Fibroblast of mammary gland (primary cell): ENCODE results near the gene PRIMA1.

ENCODE experiments used
- DNase-seq: peaks from one replicate; pipeline ENCODE4 v3.0.0-alpha.2; 2010; ENCODE audit warnings: low read depth
- H3K4me3 ChIP-seq: 2 replicates; pipeline ENCODE4 v1.5.1; 2011; ENCODE audit warnings: low read depth, mild to moderate bottlenecking, low read length, moderate library complexity; ENCODE audit not compliant: control insufficient read depth
- CTCF ChIP-seq: conservative IDR thresholded peaks from 2 replicates; pipeline ENCODE4 v1.5.1; 2011; ENCODE audit warnings: low read depth, low read length, inconsistent platforms; ENCODE audit not compliant: control insufficient read depth, insufficient read depth

PRIMA1 gene

GRCh38 chr14:93794756-93795155, 6.5 kb upstream of the PRIMA1 start:
- no peak for TF ChIP-seq CTCF
- H3K4me3 ChIP-seq, result no peak overlapping the region
- DNase-seq, result no peak

- H3K4me3 ChIP-seq, result no peak overlapping the region
- no peak for DNase-seq
- TF ChIP-seq CTCF, result no peak
Observed at GRCh38 chr14:93793555-93794324, 5.5 kb upstream of the PRIMA1 start.

GRCh38 chr14:93792391-93792790, 4.1 kb upstream of the PRIMA1 start:
- no peak for DNase-seq
- no peak overlapping the region for H3K4me3 ChIP-seq
- TF ChIP-seq CTCF, result no peak

- TF ChIP-seq CTCF, result no peak
- H3K4me3 ChIP-seq, result no peak overlapping the region
- no peak for DNase-seq
Observed at GRCh38 chr14:93790966-93791365, 2.7 kb upstream of the PRIMA1 start.

GRCh38 chr14:93789228-93790130, 1.2 kb upstream of the PRIMA1 start:
- DNase-seq, result no peak
- H3K4me3 ChIP-seq, result no peak overlapping the region
- TF ChIP-seq CTCF, result no peak

GRCh38 chr14:93788543-93789227, 400 bp upstream of the PRIMA1 start:
- H3K4me3 ChIP-seq, result no peak overlapping the region
- no peak for TF ChIP-seq CTCF
- peak; percentile 14 for DNase-seq
